ENCODE data around the gene SLC7A10. TPM values are rescaled to one million over a fixed set of nuclear protein-coding genes. Genes with fewer than 3 reads are reported as not detected.
A peak's percentile ranks its signal among the peaks of the same experiment; 100 is the strongest.

SLC7A10 gene
- polyA plus RNA-seq, 1 donor (not counting 4 experiments of a cell fraction or from before 2014, with no cell fraction given) = not detected

- Histone ChIP-seq H3K4me2 (ENCODE audit: control insufficient read depth, extremely low read depth, insufficient read depth, low read depth, low read length) (no peak overlapping the region), H3K27ac (ENCODE audit: control insufficient read depth, insufficient read depth, low read length) (no peak overlapping the region)
- peak; percentile 92 for FAIRE-seq
Observed at GRCh38 chr19:33249740-33250366, 24.2 kb upstream of the SLC7A10 start.

DNA sequence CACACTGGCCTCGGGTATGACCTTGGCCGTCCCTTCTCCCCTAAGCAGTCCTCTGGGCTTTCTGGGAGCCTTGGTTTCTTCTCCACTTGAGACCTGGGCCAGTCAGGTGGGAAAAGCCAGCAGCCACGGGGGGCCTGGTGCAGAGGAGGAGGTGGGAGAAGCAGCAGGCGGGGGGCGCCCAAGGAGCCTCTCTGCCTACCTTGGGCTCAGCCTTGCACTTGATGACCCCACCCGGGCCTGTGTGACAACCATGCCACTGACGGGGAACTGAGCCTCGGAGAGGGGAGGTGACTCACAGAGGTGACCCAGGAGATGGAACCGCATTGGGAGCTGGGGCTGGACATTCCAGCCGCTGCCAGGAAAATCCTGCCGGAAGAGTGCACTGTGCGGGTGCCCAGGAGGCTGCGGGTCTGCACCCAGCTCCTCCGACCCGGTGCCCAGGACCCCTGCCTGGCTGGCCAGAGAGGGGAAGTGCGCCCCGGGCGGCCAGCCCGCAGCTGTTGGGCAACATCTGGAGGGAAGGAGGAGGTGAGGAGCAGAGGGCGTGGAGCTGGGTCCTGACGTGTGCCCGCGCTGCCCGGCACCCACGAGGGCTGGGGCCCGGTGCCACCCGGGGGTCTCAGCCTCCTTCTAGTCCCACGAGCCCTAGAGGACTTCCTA lies 23.4 kb upstream of the SLC7A10 start:
- H3K36me3 ChIP-seq (ENCODE audit: control insufficient read depth in 2 of 2, extremely low read depth in 1 of 2, insufficient read depth in 2 of 2, low read length in 2 of 2) = no peaks in the 10 kb centered on the region
- dilution Hi-C loops (cut with MboI; ENCODE audit: extremely low pct_ligation_motif_present, low sequenced_read_pairs) = no loop called here
- H3K4me3 ChIP-seq (ENCODE audit: control insufficient read depth in 2 of 3, extremely low read depth in 1 of 3, insufficient read depth in 2 of 3, low read depth in 1 of 3, low read length in 3 of 3) = no peak overlapping the region
- FAIRE-seq (no peak), DNase-seq (ENCODE audit: low read depth, low spot score) (no peak)
- TF ChIP-seq, protein P1, sequence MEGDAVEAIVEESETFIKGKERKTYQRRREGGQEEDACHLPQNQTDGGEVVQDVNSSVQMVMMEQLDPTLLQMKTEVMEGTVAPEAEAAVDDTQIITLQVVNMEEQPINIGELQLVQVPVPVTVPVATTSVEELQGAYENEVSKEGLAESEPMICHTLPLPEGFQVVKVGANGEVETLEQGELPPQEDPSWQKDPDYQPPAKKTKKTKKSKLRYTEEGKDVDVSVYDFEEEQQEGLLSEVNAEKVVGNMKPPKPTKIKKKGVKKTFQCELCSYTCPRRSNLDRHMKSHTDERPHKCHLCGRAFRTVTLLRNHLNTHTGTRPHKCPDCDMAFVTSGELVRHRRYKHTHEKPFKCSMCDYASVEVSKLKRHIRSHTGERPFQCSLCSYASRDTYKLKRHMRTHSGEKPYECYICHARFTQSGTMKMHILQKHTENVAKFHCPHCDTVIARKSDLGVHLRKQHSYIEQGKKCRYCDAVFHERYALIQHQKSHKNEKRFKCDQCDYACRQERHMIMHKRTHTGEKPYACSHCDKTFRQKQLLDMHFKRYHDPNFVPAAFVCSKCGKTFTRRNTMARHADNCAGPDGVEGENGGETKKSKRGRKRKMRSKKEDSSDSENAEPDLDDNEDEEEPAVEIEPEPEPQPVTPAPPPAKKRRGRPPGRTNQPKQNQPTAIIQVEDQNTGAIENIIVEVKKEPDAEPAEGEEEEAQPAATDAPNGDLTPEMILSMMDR (optimal IDR thresholded peaks at IDR 0.05 in 1 of 3, IDR thresholded peaks at IDR 0.05 in 1 of 3, conservative IDR thresholded peaks at IDR 0.05 in 1 of 3; ENCODE audit: extremely low read depth in 1 of 3, insufficient read depth in 2 of 3, low read length in 3 of 3) = no peak
- TF ChIP-seq EZH2 (IDR thresholded peaks at IDR 0.05; ENCODE audit: low read length) = no peak
- H2AFZ ChIP-seq (ENCODE audit: control insufficient read depth, low read length) = no peak overlapping the region
- H3K4me1 ChIP-seq (ENCODE audit: control insufficient read depth, extremely low read depth, insufficient read depth, low read length) = no peaks in the 10 kb centered on the region
- H3K9me1 ChIP-seq (ENCODE audit: control insufficient read depth, extremely low read depth, insufficient read depth, low read length) = no peaks in the 10 kb centered on the region
- no peak overlapping the region for H3K4me2 ChIP-seq (ENCODE audit: control insufficient read depth, extremely low read depth, insufficient read depth, low read depth, low read length)
- no peaks in the 10 kb centered on the region for H3K79me2 ChIP-seq (ENCODE audit: control insufficient read depth, insufficient read depth, low read length)
- H4K20me1 ChIP-seq (ENCODE audit: control insufficient read depth, extremely low read depth, insufficient read depth, low read length) = no peaks in the 10 kb centered on the region
- H3K9me3 ChIP-seq (ENCODE audit: control insufficient read depth, low read depth, low read length) = peaks cover 2% of the 10 kb centered on the region
- no peaks in the 10 kb centered on the region for H3K27me3 ChIP-seq (ENCODE audit: control insufficient read depth, extremely low read depth, insufficient read depth, low read length)
- H3K9ac ChIP-seq (ENCODE audit: control insufficient read depth, extremely low read depth, insufficient read depth, low read length) = no peak overlapping the region
- no peak overlapping the region for H3K27ac ChIP-seq (ENCODE audit: control insufficient read depth, insufficient read depth, low read length)

More at GRCh38 chr19:33249740-33250366, 24.2 kb upstream of the SLC7A10 start:
- Histone ChIP-seq H3K79me2 (ENCODE audit: control insufficient read depth, insufficient read depth, low read length) (no peaks in the 10 kb centered on the region), H3K4me1 (ENCODE audit: control insufficient read depth, extremely low read depth, insufficient read depth, low read length) (no peaks in the 10 kb centered on the region), H3K9ac (ENCODE audit: control insufficient read depth, extremely low read depth, insufficient read depth, low read length) (no peak overlapping the region), H3K36me3 (ENCODE audit: control insufficient read depth in 2 of 2, extremely low read depth in 1 of 2, insufficient read depth in 2 of 2, low read length in 2 of 2) (no peaks in the 10 kb centered on the region), H3K9me1 (ENCODE audit: control insufficient read depth, extremely low read depth, insufficient read depth, low read length) (no peaks in the 10 kb centered on the region), H3K4me3 (ENCODE audit: control insufficient read depth in 2 of 3, extremely low read depth in 1 of 3, insufficient read depth in 2 of 3, low read depth in 1 of 3, low read length in 3 of 3) (no peak overlapping the region), H2AFZ (ENCODE audit: control insufficient read depth, low read length) (no peak overlapping the region), H3K9me3 (ENCODE audit: control insufficient read depth, low read depth, low read length) (peaks cover 2% of the 10 kb centered on the region), H3K27me3 (ENCODE audit: control insufficient read depth, extremely low read depth, insufficient read depth, low read length) (no peaks in the 10 kb centered on the region), H4K20me1 (ENCODE audit: control insufficient read depth, extremely low read depth, insufficient read depth, low read length) (no peaks in the 10 kb centered on the region)
- dilution Hi-C loops (cut with MboI; ENCODE audit: extremely low pct_ligation_motif_present, low sequenced_read_pairs) = no loop called here
- TF ChIP-seq, protein P1 (optimal IDR thresholded peaks at IDR 0.05 in 1 of 3, IDR thresholded peaks at IDR 0.05 in 1 of 3, conservative IDR thresholded peaks at IDR 0.05 in 1 of 3; ENCODE audit: extremely low read depth in 1 of 3, insufficient read depth in 2 of 3, low read length in 3 of 3) = no peak
- TF ChIP-seq EZH2 (IDR thresholded peaks at IDR 0.05; ENCODE audit: low read length) = no peak
- no peak for DNase-seq (ENCODE audit: low read depth, low spot score)

Data from keratinocyte (primary cell).